GM06990 (cell line): Measurements from ENCODE around the gene EDN1.
"Not testable (repeated sequence)": the region's sequence is repeated elsewhere in the genome, so short reads cannot be mapped to it uniquely, and the experiment has no call there.

Experiments
- DNase-seq: peaks from one replicate; pipeline ENCODE4 v3.0.0-alpha.2; 2011; ENCODE audit not compliant: insufficient read length; ENCODE audit errors: extremely low read depth
- H3K27me3 ChIP-seq: replicated peaks from 2 replicates; pipeline ENCODE4 v1.6.0; 2011; ENCODE audit warnings: low read length; ENCODE audit not compliant: control insufficient read depth, insufficient read depth
- H3K36me3 ChIP-seq: 2 replicates; pipeline ENCODE4 v1.5.1; 2011; ENCODE audit warnings: low read length; ENCODE audit not compliant: control insufficient read depth, insufficient read depth
- H3K4me3 ChIP-seq: replicated peaks from 2 replicates; pipeline ENCODE4 v1.5.1; 2011; ENCODE audit warnings: low read depth, mild to moderate bottlenecking, control low read depth, low read length
- TF ChIP-seq, protein P1 (sequence below): IDR thresholded peaks from 2 replicates; pipeline ENCODE4 v1.5.1; 2011; ENCODE audit warnings: low read length, control low read depth, mild to moderate bottlenecking, inconsistent platforms; ENCODE audit not compliant: insufficient read depth, poor library complexity, severe bottlenecking

EDN1 gene

DNA sequence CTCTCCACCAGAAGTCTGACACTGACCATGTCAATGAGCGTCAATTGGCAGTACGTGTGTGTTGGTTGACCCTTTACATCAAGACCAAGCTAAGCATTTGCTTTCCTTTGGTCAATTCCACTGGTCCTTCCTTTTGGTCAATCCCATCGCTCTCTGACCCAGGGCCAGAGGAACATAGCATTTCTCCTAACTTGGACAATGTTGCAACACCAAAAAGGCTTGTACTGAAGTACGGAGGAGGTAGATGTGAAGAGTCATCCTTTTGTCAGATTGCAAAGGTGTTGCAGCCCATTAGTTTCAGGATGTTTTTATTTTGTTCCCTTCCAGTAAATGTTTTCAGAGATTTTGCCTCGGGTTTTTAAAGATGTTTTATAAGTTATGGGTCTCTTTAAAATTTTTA is 24.6 kb downstream of the EDN1 start:
- no peak overlapping the region for H3K4me3 ChIP-seq
- DNase-seq = no peak
- H3K27me3 ChIP-seq = no peaks in the 10 kb centered on the region
- no peaks in the 10 kb centered on the region for H3K36me3 ChIP-seq
- TF ChIP-seq, protein P1, sequence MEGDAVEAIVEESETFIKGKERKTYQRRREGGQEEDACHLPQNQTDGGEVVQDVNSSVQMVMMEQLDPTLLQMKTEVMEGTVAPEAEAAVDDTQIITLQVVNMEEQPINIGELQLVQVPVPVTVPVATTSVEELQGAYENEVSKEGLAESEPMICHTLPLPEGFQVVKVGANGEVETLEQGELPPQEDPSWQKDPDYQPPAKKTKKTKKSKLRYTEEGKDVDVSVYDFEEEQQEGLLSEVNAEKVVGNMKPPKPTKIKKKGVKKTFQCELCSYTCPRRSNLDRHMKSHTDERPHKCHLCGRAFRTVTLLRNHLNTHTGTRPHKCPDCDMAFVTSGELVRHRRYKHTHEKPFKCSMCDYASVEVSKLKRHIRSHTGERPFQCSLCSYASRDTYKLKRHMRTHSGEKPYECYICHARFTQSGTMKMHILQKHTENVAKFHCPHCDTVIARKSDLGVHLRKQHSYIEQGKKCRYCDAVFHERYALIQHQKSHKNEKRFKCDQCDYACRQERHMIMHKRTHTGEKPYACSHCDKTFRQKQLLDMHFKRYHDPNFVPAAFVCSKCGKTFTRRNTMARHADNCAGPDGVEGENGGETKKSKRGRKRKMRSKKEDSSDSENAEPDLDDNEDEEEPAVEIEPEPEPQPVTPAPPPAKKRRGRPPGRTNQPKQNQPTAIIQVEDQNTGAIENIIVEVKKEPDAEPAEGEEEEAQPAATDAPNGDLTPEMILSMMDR = no peak

DNA sequence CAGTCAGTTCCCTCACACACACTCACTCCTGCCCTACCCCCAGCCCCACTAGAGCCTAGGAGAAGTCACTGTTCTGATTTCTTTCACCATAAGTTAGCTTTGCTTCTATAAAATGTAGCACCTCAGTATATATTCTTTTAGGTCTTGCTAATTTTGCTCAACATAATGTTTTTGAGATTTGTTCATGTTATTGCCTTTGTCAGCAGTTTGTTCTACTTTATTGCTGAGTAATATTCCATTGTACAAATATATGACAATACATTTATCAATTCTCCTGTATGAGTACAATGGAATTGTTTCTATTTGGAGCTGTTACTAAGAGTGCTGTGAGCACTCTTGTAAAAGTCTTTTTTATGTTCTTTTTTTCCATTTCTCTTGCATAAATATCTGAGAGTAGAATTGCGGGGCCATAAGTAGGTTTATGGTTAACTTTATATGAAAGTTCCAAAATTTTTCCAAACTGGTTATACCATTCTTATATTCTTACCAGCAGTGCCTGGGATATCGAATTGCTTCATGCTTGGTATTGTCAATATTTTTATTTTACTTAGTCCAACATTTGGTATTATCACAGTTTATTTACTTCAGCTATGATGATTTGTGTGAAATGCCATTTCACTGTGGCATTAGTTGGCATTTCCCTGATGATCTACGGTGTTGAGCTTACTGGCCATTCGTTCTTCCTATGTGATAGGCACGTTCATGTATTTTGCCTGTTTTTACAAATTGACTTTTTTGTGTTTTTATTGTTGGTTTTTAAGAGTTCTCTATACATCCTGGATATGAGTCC is 25.3 kb downstream of the EDN1 start:
- DNase-seq = no peak
- Histone ChIP-seq H3K4me3 (no peak overlapping the region), H3K36me3 (no peaks in the 10 kb centered on the region), H3K27me3 (no peaks in the 10 kb centered on the region)
- TF ChIP-seq, protein P1 = no peak

DNA sequence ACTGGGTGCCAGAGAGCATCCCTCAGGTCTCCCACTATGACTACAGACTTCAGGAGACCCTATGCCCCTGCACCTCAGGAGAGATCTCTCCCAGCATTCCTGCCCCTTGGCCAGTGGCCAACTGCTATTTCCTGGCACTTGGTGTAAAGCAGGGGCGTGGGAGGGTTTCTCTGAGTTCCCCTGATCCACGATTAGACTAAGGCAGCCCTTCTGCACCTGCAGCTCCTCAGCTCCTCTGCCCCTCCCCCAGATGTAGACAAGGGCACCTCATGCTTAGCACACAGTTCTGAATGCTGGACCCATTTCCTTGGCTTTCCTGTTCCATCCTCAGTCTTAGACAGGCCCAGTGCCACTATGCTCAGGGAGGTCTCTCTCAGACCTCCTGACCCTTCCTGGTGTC is 28.6 kb downstream of the EDN1 start:
- TF ChIP-seq, protein P1 = no peak
- H3K4me3 ChIP-seq = no peak overlapping the region
- DNase-seq = no peak
- no peaks in the 10 kb centered on the region for H3K27me3 ChIP-seq
- H3K36me3 ChIP-seq = no peaks in the 10 kb centered on the region

DNA sequence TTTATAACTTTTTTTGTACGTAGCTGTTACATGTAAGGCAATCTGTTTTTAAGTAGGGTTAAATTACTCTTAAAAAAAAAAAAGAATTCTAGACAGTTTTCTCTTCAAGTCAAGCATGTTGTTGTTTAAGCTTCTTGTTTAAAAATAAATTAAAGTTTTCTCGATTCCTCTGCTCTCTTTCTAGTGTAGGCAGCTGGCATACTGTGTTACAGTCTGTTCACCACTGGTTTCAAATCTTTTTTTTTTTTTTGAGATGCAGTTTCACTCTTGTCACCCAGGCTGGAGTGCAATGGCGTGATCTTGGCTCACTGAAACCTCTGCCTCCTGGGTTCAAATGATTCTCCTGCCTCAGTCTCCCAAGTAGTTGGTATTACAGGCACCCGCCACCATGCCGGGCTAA is 29.9 kb downstream of the EDN1 start:
- not testable (repeated sequence) for H3K27me3 ChIP-seq, DNase-seq, H3K4me3 ChIP-seq, H3K36me3 ChIP-seq

DNA sequence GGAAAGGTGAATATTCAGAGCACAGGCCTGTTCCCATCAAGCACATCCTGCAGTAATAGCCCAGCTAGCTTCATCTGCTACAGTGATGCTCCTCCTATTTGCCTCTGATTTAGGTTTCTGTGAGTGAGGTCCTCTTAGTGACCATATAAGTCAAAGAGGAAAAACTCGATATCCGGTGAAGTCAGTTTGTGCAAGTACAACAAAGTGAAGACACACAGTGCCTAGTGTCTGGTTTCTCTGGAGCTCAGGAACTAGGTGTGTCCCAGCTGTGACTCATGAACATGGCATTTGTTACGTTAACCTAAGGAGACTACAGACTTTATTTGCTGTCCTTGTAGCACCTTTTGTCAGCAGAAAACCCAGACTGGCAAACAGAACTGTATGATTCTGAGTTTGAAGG is 33.9 kb downstream of the EDN1 start:
- TF ChIP-seq, protein P1 = no peak
- no peak for DNase-seq

DNA sequence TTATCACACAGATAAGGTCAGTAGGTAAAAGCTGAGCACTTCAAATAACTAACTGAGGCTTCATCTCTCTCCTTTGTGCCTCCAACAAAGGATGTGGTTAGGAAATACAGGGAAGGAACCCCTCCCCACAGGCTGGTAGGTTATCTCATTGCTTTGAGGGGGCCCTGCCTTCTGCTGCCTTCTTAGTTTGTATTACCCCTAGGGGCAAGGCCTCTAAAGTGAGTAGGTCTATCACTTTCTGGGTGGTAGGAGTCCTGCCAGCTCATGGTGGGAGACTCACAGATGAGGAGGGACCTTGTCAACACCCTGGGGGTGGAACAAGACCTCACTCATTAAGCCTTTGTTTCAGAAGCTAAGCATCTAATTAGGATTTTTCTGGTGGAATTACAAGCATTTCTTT is 34.6 kb downstream of the EDN1 start:
- DNase-seq = no peak
- H3K36me3 ChIP-seq = no peaks in the 10 kb centered on the region
- TF ChIP-seq, protein P1 = no peak
- H3K4me3 ChIP-seq = no peak overlapping the region
- H3K27me3 ChIP-seq = no peaks in the 10 kb centered on the region

More for the DNA sequence above, 33.9 kb downstream of the EDN1 start:
- Histone ChIP-seq H3K36me3 (no peaks in the 10 kb centered on the region), H3K4me3 (no peak overlapping the region), H3K27me3 (no peaks in the 10 kb centered on the region)
